DOHH2 (cell line): Measurements from ENCODE around the gene TAX1BP1.

Source experiments
- H3F3A ChIP-seq: fragments of 200-600 bp; sonication (generic), shearing (Covaris generic); 2 replicates; pipeline ENCODE4 v1.6.0; 2016; ENCODE audit warnings: antibody characterized with exemption, mild to moderate bottlenecking; ENCODE audit not compliant: control insufficient read depth, insufficient read depth
- H3K27ac ChIP-seq: fragments of 200-600 bp; sonication (generic); 2 replicates; pipeline ENCODE4 v1.5.1; 2014; ENCODE audit warnings: low read depth, mild to moderate bottlenecking, low read length, moderate library complexity
- H3K27me3 ChIP-seq: fragments of 200-600 bp; sonication (generic); 2 replicates; pipeline ENCODE4 v1.6.1; 2014; ENCODE audit warnings: mild to moderate bottlenecking, low read length, mixed read lengths; ENCODE audit not compliant: control insufficient read depth
- H3K36me3 ChIP-seq: fragments of 200-600 bp; sonication (generic); 2 replicates; pipeline ENCODE4 v1.6.1; 2014; ENCODE audit warnings: mild to moderate bottlenecking, low read length, moderate library complexity, mixed read lengths; ENCODE audit not compliant: control insufficient read depth
- H3K4me1 ChIP-seq: fragments of 200-600 bp; sonication (generic); 2 replicates; pipeline ENCODE4 v1.6.1; 2014; ENCODE audit warnings: mild to moderate bottlenecking, low read length, mixed read lengths; ENCODE audit not compliant: control insufficient read depth
- H3K4me2 ChIP-seq: fragments of 200-600 bp; sonication (generic); 2 replicates; pipeline ENCODE4 v1.6.0; 2014; ENCODE audit warnings: mild to moderate bottlenecking, low read length, moderate library complexity
- H3K4me3 ChIP-seq: fragments of 200-600 bp; sonication (generic); 2 replicates; pipeline ENCODE4 v1.5.1; 2014; ENCODE audit warnings: mild to moderate bottlenecking, low read length, mixed read lengths
- H3K79me2 ChIP-seq: fragments of 200-600 bp; sonication (generic); 2 replicates; pipeline ENCODE4 v1.6.1; 2014; ENCODE audit warnings: mild to moderate bottlenecking, low read length, mixed read lengths; ENCODE audit not compliant: control insufficient read depth
- H3K9me2 ChIP-seq: fragments of 200-600 bp; sonication (generic); replicated peaks from 2 replicates; pipeline ENCODE4 v1.6.1; 2014; ENCODE audit warnings: mild to moderate bottlenecking, low read length, mixed read lengths; ENCODE audit not compliant: control insufficient read depth
- H3K9me3 ChIP-seq: fragments of 200-600 bp; sonication (generic); 2 replicates; pipeline ENCODE4 v1.6.1; 2014; ENCODE audit warnings: antibody characterized with exemption, low read length, mixed read lengths; ENCODE audit not compliant: control insufficient read depth, insufficient read depth
- H4K20me1 ChIP-seq: fragments of 200-600 bp; sonication (generic); 2 replicates; pipeline ENCODE4 v1.6.0; 2014; ENCODE audit warnings: low read depth, mild to moderate bottlenecking, antibody characterized with exemption, low read length, moderate library complexity; ENCODE audit not compliant: control insufficient read depth, insufficient read depth
- CTCF ChIP-seq: fragments of 200-600 bp; sonication (generic); IDR thresholded peaks from one replicate; pipeline ENCODE4 v1.5.1; 2014; ENCODE audit warnings: antibody characterized with exemption, mild to moderate bottlenecking, low read depth, low read length; ENCODE audit not compliant: poor library complexity, severe bottlenecking
- EZH2phosphoT487 ChIP-seq: fragments of 200-600 bp; sonication (generic); IDR thresholded peaks from 2 replicates; pipeline ENCODE4 v1.6.1; 2017; ENCODE audit warnings: borderline replicate concordance, mild to moderate bottlenecking, antibody characterized with exemption, low read length, moderate library complexity, mixed read lengths

Gene TAX1BP1

GRCh38 chr7:27746486-27746885 lies 6.5 kb downstream of the TAX1BP1 start:
- H3F3A ChIP-seq, result peaks cover 3% of the 10 kb centered on the region
- peaks cover 6% of the 10 kb centered on the region for H3K4me1 ChIP-seq
- H3K4me3 ChIP-seq, result no peak overlapping the region
- TF ChIP-seq EZH2phosphoT487 (no peak), CTCF (no peak)
- H3K4me2 ChIP-seq, result no peak overlapping the region
- no peaks in the 10 kb centered on the region for H3K9me2 ChIP-seq
- H3K79me2 ChIP-seq, result peaks cover 51% of the 10 kb centered on the region
- H3K36me3 ChIP-seq, result peaks cover 27% of the 10 kb centered on the region
- H3K27ac ChIP-seq, result no peak overlapping the region
- H3K9me3 ChIP-seq, result no peaks in the 10 kb centered on the region
- H4K20me1 ChIP-seq, result 0 out of 2 replicates have a peak, but pooled peaks cover 7% of the 10 kb centered on the region
- no peaks in the 10 kb centered on the region for H3K27me3 ChIP-seq

GRCh38 chr7:27746978-27747377 lies 7.0 kb downstream of the TAX1BP1 start:
- H3K4me2 ChIP-seq, result no peak overlapping the region

GRCh38 chr7:27747589-27748368 lies 7.8 kb downstream of the TAX1BP1 start:
- Histone ChIP-seq H3K4me2 (no peak overlapping the region), H3K36me3 (peaks cover 31% of the 10 kb centered on the region), H3F3A (peaks cover 2% of the 10 kb centered on the region), H3K27ac (no peak overlapping the region), H3K27me3 (no peaks in the 10 kb centered on the region), H3K9me2 (no peaks in the 10 kb centered on the region), H4K20me1 (0 out of 2 replicates have a peak, but pooled peaks cover 7% of the 10 kb centered on the region), H3K4me1 (peaks cover 6% of the 10 kb centered on the region), H3K79me2 (peaks cover 43% of the 10 kb centered on the region), H3K9me3 (no peaks in the 10 kb centered on the region), H3K4me3 (no peak overlapping the region)
- TF ChIP-seq EZH2phosphoT487, result no peak
- no peak for TF ChIP-seq CTCF

More at GRCh38 chr7:27746978-27747377, 7.0 kb downstream of the TAX1BP1 start:
- Histone ChIP-seq H3K79me2 (peaks cover 49% of the 10 kb centered on the region), H3K27ac (no peak overlapping the region), H3F3A (peaks cover 3% of the 10 kb centered on the region), H4K20me1 (0 out of 2 replicates have a peak, but pooled peaks cover 7% of the 10 kb centered on the region), H3K4me3 (no peak overlapping the region), H3K4me1 (peaks cover 6% of the 10 kb centered on the region), H3K36me3 (peaks cover 27% of the 10 kb centered on the region), H3K9me3 (no peaks in the 10 kb centered on the region), H3K9me2 (no peaks in the 10 kb centered on the region), H3K27me3 (no peaks in the 10 kb centered on the region)
- TF ChIP-seq EZH2phosphoT487 (no peak), CTCF (no peak)
